GM18868 (cell line): ENCODE measurements around the gene DLX4.

Experiments used
- ATAC-seq: cut with Tn5 transposase; IDR thresholded peaks from one replicate; pipeline ENCODE4 v1.9.1; 2021; ENCODE audit warnings: mild to moderate bottlenecking, moderate library complexity; ENCODE audit not compliant: unreplicated experiment

DLX4 gene

DNA sequence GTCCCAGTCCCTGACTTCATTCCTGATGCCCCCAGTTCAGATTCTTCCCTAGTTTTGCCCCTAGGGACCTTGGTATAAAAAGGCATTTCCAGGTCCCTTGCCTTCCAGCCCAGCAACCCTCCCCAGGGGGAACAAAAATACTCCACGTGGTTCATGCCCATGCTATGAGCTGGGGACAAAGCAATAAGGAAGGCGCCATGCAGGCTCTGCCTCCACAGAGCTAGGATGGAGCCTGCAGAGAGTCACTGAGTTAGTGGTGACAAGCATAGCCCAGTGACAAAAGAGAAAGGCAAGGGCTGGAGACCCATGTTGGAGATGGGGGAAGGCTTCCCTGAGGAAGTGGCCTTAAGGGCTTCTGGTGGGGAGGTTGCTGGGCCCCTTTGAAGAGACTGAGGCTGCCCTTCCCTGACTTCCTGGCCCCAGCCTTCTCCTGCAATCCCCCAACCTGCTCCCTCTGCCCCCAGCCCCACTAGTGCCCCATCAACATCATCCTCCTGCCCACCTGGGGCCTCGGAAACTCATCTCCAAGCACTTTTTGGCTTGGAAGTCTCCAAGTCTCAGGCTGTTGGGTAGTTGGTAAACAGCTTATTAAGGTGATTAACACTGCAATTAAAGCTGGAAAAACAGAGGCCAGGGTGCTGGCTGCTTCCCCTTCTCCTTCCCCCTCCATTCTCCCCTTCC lies 16.5 kb downstream of the DLX4 start:
- ATAC-seq, result no peak

DNA sequence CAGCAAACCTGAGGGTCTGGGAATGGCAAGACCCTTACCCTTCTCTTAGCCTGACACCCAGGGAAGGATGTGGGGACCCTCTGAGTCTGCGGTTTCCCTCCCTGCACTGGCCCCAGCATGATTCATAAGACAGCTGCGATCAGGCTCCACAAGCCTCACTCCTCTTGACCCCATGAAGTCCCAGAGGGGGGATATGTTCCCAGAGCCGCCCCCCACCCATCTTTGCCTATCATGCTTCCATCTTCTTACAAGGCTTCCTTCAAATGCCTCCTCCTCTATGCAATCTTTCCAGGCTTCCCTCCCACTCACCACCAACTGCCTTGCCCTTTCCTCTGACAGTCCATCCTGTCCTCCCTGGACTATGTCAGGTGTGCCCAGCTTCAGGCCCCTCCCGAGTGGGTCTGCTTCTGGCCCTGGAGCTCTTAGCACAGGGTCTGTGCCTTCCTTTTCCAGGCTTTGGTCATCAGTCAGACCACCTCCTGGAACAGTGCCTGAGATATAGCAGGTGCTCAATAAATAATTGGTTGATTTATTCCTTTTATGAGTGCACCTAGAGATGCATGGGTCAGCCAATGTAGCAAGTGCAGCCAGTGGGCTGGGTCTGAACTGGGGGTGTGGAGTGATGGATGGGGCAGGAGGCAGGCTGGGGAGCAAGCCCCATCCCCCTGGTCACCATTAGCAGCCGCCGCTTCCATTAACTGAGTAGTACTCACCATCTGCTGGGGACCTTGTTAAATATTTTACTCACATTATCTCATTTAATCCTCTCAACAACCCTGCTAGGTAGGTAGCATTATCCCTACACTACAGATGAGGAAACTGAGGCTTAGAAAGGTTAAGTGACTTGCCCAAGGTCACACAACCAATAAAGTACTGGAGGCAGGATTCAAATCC lies 17.7 kb downstream of the DLX4 start:
- ATAC-seq, result no peak

DNA sequence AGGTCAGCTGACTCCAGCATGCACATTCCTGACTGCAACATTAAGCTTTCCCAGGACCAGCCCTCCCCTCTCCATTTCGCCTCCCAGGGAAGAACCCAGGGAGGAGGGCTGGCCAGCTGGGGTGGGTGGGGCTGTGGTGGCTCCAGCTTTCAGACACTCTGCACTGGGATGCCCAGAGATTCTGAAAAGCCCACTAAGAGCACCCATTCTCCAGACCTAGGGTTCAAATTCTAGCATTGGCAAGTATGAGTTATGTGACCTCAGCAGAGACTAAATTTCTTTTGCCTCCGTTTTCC lies 18.2 kb downstream of the DLX4 start:
- no peak for ATAC-seq

DNA sequence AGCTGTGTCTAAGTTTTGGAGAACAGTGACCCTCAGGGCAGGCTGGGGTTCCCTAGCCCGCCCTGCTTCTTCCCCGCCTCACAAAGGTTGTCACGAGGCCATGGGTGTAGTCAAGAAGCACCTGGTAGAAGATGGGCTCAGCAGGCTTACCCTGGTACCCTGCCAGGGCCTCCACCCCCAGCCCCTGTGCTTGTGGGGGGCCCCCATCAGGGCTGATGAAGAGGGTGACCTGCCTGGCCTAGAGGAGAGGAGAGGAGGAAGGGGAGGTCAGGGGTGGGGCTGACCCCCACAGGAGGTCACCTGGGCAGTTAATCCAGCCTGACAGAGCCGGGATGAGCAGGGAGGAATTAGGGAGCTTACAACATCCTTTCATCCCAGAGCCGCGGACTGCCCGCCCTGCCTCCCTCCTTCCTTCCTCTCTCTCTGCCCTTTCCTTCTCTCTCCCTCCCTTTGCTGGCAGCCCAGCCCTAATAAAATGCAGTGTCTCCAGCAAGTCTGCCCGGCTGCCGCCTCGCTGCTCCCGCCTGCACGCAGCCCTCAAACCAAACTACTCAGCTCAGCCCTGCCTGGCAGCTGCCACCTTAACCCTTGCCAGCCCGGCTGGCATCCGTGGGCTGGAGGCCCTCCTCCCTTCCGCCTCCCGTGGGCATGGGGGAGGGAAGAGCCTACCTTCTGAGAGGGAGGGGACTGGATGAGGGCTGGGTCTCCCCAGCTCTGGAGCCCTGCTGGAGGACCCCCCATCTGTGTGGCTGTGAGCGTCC lies 18.9 kb downstream of the DLX4 start:
- no peak for ATAC-seq

DNA sequence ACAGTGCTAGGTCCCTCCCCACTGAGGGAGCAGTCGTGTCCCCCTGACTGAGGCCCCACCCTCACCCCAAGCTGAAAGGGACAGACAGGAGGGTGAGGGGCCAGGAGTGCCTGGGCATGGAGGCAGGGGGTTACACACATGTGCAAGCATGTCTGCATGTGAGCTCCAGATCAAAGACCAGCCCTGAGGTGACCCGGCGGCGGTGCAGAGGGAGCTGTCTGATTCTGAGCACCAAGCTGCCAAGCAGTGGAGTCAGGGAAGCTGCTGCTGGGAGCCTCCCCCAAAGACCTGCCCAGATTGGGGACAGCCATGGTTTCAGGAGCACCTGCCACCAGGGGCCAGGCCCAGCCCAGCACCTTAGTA lies 20.5 kb downstream of the DLX4 start:
- no peak for ATAC-seq

DNA sequence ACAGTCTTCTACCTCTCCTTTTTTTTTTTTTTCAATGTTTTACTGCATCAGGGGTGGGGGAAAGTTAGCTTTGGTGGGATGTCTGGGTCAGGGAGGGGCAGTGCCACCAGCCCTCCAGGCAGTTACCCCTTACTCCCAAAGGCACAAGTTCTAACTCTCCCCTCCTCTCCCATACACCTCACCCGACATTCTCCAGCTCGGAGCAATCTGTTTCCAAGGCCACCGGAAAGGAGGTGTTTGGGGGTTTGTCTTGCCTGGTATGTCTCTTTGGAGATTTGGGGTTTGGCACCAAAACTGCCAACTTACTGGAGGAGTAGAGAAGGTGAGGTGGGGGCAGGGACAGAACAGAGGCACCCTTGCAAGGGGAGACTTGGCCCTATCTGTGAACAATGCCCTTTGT lies 21.3 kb downstream of the DLX4 start:
- ATAC-seq, result no peak

DNA sequence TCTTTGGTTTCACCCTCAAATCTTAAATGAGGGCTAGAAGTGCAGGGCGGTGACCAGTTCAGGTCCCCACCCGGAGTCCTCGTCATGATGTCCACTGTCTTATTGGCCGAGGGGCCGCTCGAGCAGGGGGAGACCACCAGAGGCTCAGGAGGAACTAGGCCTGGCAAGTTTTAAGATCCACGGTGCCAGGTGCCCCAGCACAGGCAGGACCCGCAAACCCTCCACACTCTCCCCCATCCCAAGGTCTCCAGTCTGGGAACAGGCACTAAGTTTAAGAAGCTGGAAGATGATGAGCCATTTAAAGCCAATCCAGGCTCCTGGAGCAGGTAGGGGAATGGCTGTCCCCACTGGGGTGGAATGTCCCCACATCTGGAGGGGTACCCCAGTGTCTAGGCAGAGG lies 21.9 kb downstream of the DLX4 start:
- no peak for ATAC-seq

DNA sequence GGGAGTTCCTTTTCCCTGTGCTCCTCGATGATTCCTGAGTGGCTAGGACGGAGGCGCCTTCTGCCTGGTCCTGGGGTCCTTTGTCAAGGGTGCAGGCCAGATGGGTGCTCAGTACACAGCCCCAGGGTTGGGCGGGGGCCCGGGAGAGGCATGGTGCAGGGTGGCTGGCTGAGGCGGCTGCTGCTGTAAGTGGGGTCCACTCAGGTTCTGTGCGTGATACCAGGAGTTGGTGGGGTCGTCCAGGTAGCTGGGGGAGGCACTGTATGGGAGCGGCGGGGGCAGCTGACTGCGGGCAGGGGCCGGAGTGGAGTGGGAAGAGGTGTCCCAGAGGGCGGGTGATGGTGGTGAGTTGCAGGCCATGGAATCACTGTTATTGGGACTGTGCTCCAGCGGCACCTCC lies 22.4 kb downstream of the DLX4 start:
- ATAC-seq, result no peak

DNA sequence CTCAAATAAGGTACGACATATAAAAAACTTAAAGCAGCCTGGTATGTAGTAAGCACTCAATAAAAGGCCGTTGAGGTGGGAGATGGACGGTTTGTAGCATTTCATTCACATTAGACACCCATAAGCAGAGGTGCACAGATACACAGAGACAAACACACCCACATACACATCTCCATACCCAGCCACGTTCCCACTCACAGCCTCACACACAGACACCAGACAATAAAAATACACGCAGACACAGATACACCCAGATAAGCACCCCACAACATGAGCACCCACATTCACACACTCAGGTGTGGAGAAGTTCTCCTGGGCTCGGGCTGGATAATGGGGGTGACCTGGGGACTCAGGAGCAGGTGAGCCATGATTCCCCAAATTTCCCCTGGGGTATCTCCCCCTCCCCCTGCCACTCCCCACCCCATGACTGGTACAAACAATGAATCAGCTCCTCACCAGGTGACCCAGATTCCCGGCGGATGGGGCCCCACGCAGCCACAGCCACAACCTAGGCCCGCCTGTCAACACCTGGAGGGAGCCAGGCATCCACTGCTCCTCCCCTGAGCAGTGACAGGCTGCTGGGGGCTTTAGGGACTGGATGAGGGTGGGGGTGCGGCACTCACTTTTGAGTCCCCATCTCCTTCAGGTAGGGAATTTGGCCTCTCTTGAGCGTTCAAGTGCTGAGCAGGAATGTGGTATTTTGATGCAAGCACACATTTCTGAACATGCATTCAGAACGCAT lies 23.4 kb downstream of the DLX4 start:
- no peak for ATAC-seq

DNA sequence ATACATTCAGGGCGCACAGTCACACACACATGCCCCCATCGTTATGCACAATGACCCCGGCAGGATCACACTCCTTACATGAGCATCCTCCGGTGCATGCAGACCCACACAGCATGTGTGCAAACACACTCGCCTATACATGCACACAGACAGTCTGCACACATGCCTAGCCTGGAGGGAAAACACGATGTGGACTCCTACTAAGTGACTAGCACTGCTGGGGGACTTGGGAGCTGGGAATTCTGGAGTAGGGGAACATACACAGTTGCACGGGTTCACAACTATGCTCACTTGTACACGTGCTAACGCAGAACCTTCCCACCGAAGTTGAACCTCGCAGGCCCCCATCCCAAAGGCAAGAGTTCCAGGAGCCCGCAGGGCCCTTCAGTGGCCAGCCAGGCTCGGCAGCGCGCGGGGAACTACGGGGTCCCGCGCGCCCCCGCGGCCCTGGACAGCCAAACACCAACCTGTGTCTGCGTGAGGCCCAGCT lies 24.0 kb downstream of the DLX4 start:
- ATAC-seq, result no peak

DNA sequence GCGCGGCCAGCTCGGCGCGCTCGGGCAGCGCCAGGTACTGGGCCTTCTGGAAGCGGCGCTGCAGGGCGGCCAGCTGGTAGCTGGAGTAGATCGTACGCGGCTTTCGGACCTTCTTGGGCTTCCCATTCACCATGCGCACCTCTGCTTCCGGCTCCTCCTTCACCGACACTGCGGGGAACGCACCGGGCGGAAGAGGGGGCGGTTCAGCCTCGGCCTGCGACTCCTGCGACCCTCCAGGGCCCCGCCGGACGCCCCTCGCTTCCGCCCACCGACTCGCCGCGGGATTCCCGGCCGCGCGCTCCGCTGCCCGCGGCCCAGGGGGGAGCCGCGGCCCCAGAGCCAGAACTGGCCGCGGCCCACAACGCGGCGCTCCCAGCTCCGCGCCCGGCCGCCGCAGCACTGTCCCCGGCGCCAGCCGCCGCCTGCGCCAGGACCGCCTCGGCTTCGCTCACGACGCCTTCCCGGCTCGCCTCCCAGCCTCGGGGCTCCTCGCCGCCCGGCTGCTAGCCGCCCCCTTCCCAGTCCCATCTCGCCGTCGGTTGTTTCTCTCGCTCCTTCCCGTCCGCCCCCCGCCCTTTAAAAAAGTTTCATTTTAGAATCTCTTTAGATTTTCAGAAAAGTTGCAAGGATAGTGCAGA lies 24.6 kb downstream of the DLX4 start:
- ATAC-seq, result no peak

DNA sequence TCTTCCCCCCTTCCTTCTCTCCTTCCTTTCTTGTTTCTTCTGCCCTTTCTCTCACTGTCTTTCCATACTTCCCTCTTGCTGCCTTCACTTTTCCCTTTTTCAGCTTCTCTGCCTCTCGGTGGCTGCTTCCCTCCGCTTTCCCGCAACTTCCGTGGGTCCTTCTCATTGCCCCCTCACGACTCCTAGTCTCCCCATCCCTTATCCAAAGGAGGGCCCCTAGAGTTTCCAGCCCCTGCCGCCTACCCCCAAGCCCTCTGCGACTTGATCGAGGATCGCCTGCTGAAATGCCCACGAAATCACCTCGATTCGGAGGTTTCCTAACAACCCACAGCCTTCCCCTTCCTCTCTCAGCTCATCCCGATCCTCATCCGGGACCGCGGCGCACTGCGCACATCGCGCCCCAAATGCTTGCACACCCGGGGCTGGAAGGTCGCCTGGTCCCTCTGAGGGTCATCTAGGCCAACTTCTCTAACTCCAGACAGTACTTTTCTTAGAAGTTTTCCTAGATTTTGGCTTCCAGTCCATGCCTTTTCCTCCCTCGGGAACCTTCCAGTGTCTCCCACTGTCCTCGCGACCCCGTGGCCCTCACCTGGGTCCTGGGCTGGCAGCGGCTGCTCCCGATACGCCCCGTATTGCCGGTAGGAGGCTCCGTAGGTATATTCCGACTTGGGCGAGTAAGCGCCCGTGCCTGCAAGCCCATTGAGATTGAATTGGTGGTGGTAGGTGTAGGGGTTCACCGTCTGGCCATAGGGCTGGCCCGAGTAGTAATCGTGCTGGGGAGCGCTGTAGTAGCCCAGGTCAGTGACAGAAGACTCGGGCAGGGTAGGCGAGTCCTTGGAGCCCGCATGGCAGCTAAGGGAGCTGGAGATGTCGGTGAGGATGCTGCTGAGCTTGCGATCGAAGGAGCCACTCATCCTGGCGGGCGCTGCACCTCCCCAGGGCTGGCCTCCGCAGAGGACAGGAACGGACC lies 25.4 kb downstream of the DLX4 start:
- no peak for ATAC-seq

DNA sequence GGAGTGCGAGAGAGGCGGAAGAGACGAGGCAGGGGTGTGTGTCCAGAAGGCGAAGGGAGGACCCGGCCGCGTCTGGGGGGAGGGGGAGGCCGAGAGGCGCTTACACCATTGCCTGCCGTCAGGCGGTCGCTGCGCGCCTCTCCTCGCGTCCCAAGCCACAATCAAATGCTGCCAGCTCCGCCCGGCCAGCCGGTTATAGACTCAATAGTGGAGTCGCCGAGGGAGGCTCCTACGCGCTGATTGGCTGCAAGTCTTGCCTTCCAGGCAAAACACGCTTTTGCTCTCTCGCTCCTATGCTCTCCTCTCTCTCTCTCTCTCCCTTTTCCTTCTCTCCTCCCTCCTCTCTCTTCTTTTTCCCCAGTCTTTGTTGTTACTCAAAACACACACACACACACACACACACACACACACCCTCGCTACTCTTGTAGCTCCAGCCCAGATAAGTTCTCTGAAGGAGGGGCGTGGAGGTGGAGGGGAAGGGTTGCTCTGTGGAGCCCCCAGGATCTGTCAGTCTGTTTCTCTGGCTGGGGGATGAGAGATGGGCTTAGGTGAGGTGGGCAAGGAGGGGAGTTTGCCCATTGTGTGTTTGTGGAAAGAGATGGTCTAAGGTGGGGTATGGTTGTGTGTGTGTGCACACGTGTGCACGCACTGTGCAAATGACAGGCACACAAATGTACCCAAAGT lies 26.2 kb downstream of the DLX4 start, which contains the start of gene DLX3:
Gene DLX3, minus strand, starts transcription at position 170 of the 684 bp plus-strand sequence. CDS start 226 bp downstream, outside the sequence.
- ATAC-seq, result no peak

DNA sequence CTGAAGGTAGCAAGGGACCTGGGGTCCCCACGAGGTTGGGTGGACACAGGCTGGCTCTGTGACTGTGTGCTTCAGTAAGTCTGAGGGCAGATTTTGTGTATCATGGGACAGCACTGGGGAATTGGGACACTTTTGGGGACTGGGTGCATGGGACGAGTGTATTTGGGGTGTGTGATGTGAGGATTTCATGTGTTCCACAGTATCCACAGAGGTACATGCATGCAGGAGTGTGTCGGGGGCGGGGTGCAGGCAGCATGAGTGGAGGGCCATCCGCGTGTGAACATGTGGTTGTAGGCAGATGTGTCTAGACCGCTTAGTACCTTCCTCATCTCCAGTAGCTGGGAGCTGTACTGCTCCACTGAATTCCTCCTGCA lies 27.1 kb downstream of the DLX4 start:
- no peak for ATAC-seq

DNA sequence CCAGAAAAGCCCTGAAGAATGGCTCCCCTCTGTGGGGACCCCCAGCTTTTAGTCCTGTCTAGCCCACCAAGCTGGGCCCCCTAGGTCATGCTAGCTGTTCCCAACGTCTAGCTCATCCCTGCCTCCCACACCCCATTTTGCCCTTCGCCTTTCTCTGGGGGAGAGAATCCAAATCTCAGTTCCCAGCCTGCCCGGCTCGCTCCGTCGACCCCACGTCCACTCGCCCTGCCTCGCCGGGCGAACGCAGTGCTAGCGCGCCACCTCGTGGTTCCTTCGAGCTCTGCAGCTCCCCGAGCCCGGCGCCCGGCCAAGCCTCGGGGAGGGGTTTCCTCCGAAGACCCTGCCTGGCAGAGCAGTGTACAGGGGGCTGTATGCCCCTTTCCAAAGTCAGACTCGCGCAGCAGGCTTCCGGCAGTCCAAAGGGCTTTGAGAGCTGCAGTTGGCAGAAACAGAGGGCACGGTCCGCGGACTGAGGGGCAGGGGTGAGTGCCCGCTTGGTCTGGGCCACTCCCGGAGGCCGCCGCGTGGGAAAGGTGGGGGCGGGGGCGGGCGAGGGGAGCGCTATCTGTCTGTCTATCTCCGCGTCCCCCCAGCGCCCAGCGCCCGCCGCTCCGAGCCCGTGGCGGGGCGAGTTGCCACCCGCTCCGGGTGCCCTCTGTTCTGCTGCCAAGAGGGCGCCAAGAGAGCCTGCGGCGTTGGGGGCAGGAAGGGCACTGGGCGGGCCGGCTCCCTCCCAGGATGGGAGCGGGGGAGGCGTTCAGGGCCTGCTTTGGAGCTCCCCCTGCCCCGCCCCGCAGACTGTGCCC lies 27.7 kb downstream of the DLX4 start:
- no peak for ATAC-seq

DNA sequence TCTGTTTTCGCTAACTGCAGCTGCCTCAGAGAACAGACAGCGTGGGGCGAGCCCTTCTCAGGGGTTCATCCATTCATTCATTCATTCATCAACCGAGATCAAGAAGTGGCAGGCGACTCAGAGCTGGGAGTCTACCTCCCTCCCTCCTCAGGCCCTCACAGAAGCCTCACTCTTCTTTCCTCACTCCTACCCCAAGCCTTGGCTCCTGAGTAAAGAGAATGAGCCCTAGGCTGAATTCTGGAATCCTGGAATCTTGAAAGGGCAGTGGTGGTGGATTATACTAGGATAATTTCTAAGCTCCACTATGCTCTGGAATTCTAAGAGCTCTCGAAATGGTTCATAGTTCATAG lies 28.3 kb downstream of the DLX4 start:
- ATAC-seq, result no peak

DNA sequence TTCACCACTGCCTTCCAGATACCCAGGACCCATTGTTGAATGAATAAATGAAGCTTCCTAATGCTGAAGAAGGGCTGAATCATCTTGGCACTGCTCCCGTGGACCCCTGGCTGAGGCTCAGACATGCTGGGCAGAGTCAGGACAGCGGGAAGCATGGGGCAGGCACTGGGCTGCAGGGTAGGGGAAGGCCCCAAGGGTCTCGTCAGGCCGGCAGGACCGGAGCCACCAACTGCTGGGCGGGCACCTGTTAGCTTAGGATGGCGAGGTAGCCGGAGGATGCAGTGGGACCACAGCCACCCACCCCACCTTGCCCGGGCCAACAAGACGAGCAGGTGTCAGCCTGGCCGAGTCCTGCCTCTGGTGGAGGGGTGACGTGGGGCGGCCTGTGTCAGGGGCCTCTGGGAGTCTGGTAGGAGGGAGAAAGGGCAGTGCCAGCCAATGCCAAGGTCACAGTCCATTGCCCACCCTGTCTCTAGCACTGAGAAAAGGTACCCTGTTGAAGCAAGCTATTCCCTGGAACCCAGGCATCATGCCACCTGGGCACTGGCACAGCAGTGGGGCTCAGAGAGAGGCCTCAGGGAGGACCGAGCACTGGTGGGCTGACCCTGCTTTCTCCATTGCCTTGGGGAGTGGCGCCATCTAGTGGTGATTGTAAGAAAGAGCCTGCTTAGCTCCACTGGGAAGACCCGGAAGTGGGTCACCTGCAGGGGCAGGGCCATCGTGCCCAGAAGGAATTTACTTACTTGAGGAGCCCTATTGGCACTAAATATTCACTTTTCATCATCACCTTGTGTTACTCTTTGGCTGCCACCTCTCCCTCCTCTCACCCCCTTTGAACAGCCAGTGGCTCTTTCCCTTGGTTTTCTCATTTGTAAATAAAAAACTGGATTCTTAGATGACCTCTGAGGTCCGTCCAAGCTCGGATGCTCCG lies 29.0 kb downstream of the DLX4 start:
- no peak for ATAC-seq
